B cell (primary cell): ENCODE measurements around the gene FABP6. TPM values are rescaled to one million over a fixed set of nuclear protein-coding genes. Genes with fewer than 3 reads are reported as not detected.

ENCODE experiments used
- ATAC-seq: fragments of 200-7000 bp; cut with Tn5 transposase; one replicate; pipeline ENCODE4 v1.10.0; 2021; ENCODE audit warnings: low read depth, mild to moderate bottlenecking, moderate number of reproducible peaks, moderate library complexity
- CTCF ChIA-PET: fragments of 350-600 bp; sonication (Branson Sonifier 250); formaldehyde crosslinking; loops from one replicate; lab custom pipeline; 2021; ENCODE audit warnings: antibody characterized with exemption, inconsistent platforms; lab: Charles Lee
- POLR2A ChIA-PET: fragments of 350-600 bp; sonication (Branson Sonifier 250); formaldehyde crosslinking; loops from one replicate; lab custom pipeline; 2021; ENCODE audit warnings: antibody characterized with exemption; lab: Charles Lee
- DNase-seq: peaks from one replicate; pipeline ENCODE4 v3.0.0; 2013
- H2AFZ ChIP-seq: 2 replicates; pipeline ENCODE4 v1.6.1; 2012; ENCODE audit warnings: mild to moderate bottlenecking, low read depth, low read length; ENCODE audit not compliant: insufficient read depth, poor library complexity, severe bottlenecking
- H3K27ac ChIP-seq, 2 donors: 1 replicate in 1 of 2; 2 replicates in 1 of 2; pipeline ENCODE4 v1.5.1; 2012 to 2013; ENCODE audit warnings: low read length in 2 of 2, mild to moderate bottlenecking in 2 of 2, moderate library complexity in 1 of 2
- H3K27me3 ChIP-seq, 4 experiments: fragments of 200-600 bp in 1 of 4; sonication (generic) in 1 of 4; replicated peaks in 1 of 4; 1 replicate in 2 of 4; 2 replicates in 2 of 4; pipeline versions ENCODE4 v1.6.1 to v1.7.0; 2013 to 2016; ENCODE audit warnings: low read length in 3 of 4, mild to moderate bottlenecking in 2 of 4, mixed read lengths in 1 of 4, moderate library complexity in 1 of 4; ENCODE audit not compliant: insufficient read depth in 4 of 4, control insufficient read depth in 3 of 4; ENCODE audit errors: control extremely low read depth in 1 of 4
- H3K36me3 ChIP-seq, 2 experiments: replicated peaks in 1 of 2; 1 replicate in 1 of 2; 2 replicates in 1 of 2; pipeline versions ENCODE4 v1.6.1 to v1.7.1; 2013; ENCODE audit warnings: low read length in 1 of 2; ENCODE audit not compliant: insufficient read depth in 2 of 2, control insufficient read depth in 1 of 2; ENCODE audit errors: control extremely low read depth in 1 of 2, extremely low read depth in 1 of 2
- H3K4me1 ChIP-seq, 2 donors: fragments of 200-600 bp in 1 of 2; sonication (generic) in 1 of 2; 1 replicate in 1 of 2; 2 replicates in 1 of 2; pipeline versions ENCODE4 v1.5.1 to v1.6.1; 2013 to 2017; ENCODE audit warnings: low read length in 2 of 2; ENCODE audit not compliant: control insufficient read depth in 2 of 2, insufficient read depth in 2 of 2
- H3K4me2 ChIP-seq: replicated peaks from 2 replicates; pipeline ENCODE3; 2012; ENCODE audit warnings: mild to moderate bottlenecking, low read depth, low read length; ENCODE audit not compliant: poor library complexity, severe bottlenecking
- H3K4me3 ChIP-seq, 5 experiments: fragments of 200-600 bp in 1 of 5; sonication (generic) in 1 of 5; 1 replicate in 3 of 5; 2 replicates in 2 of 5; pipeline versions ENCODE4 v1.5.1 to v1.7.0; 2011 to 2016; ENCODE audit warnings: low read length in 4 of 5, mild to moderate bottlenecking in 4 of 5, low read depth in 2 of 5, control low read depth in 1 of 5, moderate library complexity in 1 of 5; ENCODE audit not compliant: insufficient read depth in 1 of 5; ENCODE audit errors: control extremely low read depth in 1 of 5, extremely low read depth in 1 of 5
- H3K79me2 ChIP-seq: fragments of 200-600 bp; sonication (generic); one replicate; pipeline ENCODE4 v1.6.0; 2016; ENCODE audit warnings: low read length; ENCODE audit not compliant: control insufficient read depth, insufficient read depth
- H3K9ac ChIP-seq: fragments of 200-600 bp; sonication (generic); 2 replicates; pipeline ENCODE4 v1.6.1; 2017; ENCODE audit warnings: mild to moderate bottlenecking, low read length, moderate library complexity
- H3K9me3 ChIP-seq, 3 donors: one replicate each; pipeline versions ENCODE4 v1.6.1 to v1.7.1; 2013; ENCODE audit warnings: low read length in 2 of 3; ENCODE audit not compliant: control insufficient read depth in 2 of 3, insufficient read depth in 1 of 3; ENCODE audit errors: control extremely low read depth in 1 of 3
- H4K20me1 ChIP-seq: 2 replicates; pipeline ENCODE4 v1.6.0; 2012; ENCODE audit warnings: mild to moderate bottlenecking, low read length; ENCODE audit not compliant: insufficient read depth, control insufficient read depth, poor library complexity, severe bottlenecking
- H3K27ac Mint-ChIP-seq: one replicate; pipeline ENCODE4 v1.8.0; 2021; ENCODE audit warnings: mixed read lengths
- H3K27me3 Mint-ChIP-seq: one replicate; pipeline ENCODE4 v1.8.0; 2021; ENCODE audit warnings: mixed read lengths
- H3K4me1 Mint-ChIP-seq: one replicate; pipeline ENCODE4 v1.8.0; 2021; ENCODE audit warnings: mixed read lengths
- H3K4me3 Mint-ChIP-seq: one replicate; pipeline ENCODE4 v1.8.0; 2021; ENCODE audit warnings: mixed read lengths
- H3K9me3 Mint-ChIP-seq: one replicate; pipeline ENCODE4 v1.8.0; 2022; ENCODE audit warnings: mixed read lengths; ENCODE audit not compliant: insufficient read depth
- CTCF ChIP-seq: fragments of 200-600 bp; IDR thresholded peaks from one replicate; pipeline ENCODE4 v1.8.0; 2022; ENCODE audit warnings: antibody characterized with exemption, mild to moderate bottlenecking
- EZH2 ChIP-seq: IDR thresholded peaks from 2 replicates; pipeline ENCODE4 v1.6.1; 2012; ENCODE audit warnings: borderline replicate concordance, low read depth, mild to moderate bottlenecking, moderate library complexity, low read length; ENCODE audit not compliant: insufficient read depth, poor library complexity, severe bottlenecking
- WGBS: methylation state at CpG from one replicate; pipeline ENCODE4 v1.1.5; 2013; ENCODE audit warnings: missing lambda C conversion rate; ENCODE audit not compliant: insufficient coverage; 5-methylcytosine and 5-hydroxymethylcytosine counted together
- intact Hi-C: fragments of 100-400 bp; cut with micrococcal nuclease; formaldehyde crosslinking; loops from one replicate; pipeline ENCODE4 v1.10.0; 2022
- polyA plus RNA-seq: library from polyadenylated mRNA; depleted of rRNA; stranded (reverse); fragments of >200 nt; gene quantifications from 2 replicates; pipeline ENCODE4 v1.2.3, GENCODE V29; 2012
- total RNA-seq, 2 donors: library from RNA; stranded (reverse); fragments of 120-200 nt in 1 of 2; gene quantifications; 1 replicate in 1 of 2; 2 replicates in 1 of 2; pipeline versions ENCODE4 v1.2.3 to v1.2.4, GENCODE V29; 2013 to 2022

The FABP6 gene
- total and polyA plus RNA-seq, 2 donors (not counting 1 experiment from before 2014, with no cell fraction given) = not detected

DNA sequence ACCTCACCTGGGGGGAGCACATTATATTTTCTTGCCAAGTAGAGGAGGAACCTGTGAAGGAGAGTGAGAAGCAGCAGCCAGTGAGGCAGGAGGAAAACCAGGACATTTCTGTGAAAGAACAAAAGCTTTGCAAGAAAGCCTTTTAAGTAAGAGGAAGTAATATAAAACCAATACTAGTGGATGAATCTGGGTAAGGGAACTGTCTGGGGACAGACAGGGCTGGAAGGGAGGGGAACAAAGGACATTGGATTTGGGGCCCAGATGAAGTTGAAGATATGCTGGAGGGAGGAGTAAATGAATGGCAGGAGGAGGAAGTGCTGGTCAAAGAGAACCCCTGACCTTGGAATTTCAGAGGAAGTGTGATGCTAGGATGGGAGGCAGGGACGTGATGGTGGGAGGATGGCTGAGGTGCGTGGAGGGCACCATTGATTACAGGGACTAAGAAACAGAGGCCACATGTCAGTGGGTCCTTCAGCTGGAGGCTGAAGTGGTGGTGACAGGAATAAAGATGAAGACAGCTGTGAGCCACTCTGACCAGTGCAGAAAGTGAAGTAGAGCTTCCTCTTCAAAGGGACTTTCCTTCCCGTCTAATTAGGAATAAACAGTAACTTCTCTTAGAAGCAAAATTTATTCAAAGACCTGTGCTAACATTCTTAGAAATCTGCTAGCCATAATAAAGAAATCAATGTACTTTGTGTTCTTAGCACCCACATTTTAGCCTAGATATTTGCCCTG is 43.5 kb upstream of the FABP6 start:
- ChIA-PET POLR2A (no interaction called here), CTCF (interaction anchor here (0.7 kb wide), 1 partner anchor 13 kb away, joined by 3 read pairs; no protein-coding TSS in a partner anchor)
- no peak overlapping the region for H3K4me3 ChIP-seq
- H2AFZ ChIP-seq = no peak overlapping the region
- no peaks in the 10 kb centered on the region for H3K36me3 ChIP-seq
- peaks cover 0 to 11% (median 0%) of the 10 kb centered on the region in 4 experiments for H3K27me3 ChIP-seq
- peak overlapping the region; percentile 3 for H3K4me3 Mint-ChIP-seq
- H3K9me3 ChIP-seq = peaks cover 0 to 5% (median 0%) of the 10 kb centered on the region in 3 donors
- ATAC-seq = no peak
- peaks cover 10 to 13% of the 10 kb centered on the region in 2 donors for H3K4me1 ChIP-seq
- H3K27ac ChIP-seq = no peak overlapping the region
- peaks cover 17% of the 10 kb centered on the region for H3K27me3 Mint-ChIP-seq
- 55% methylated on average over 2 of the region's 3 CpGs for WGBS
- no peak overlapping the region for H3K4me2 ChIP-seq
- TF ChIP-seq CTCF (no peak), EZH2 (no peak)
- peaks cover 16% of the 10 kb centered on the region for H3K4me1 Mint-ChIP-seq
- DNase-seq = no peak
- H3K27ac Mint-ChIP-seq = no peak overlapping the region
- no peaks in the 10 kb centered on the region for H4K20me1 ChIP-seq
- H3K79me2 ChIP-seq = no peaks in the 10 kb centered on the region
- intact Hi-C loops = no loop called here
- H3K9me3 Mint-ChIP-seq = peaks cover 5% of the 10 kb centered on the region
- H3K9ac ChIP-seq = no peak overlapping the region

GRCh38 chr5:160186480-160186879 is 42.8 kb upstream of the FABP6 start:
- TF ChIP-seq EZH2 = no peak
- no peak for TF ChIP-seq CTCF
- peaks cover 16% of the 10 kb centered on the region for H3K4me1 Mint-ChIP-seq

More at GRCh38 chr5:160186480-160186879, 42.8 kb upstream of the FABP6 start:
- peaks cover 17% of the 10 kb centered on the region for H3K27me3 Mint-ChIP-seq
- Histone ChIP-seq H3K27me3 (peaks cover 0 to 8% (median 0%) of the 10 kb centered on the region in 4 experiments), H3K79me2 (no peaks in the 10 kb centered on the region), H3K4me3 (no peak overlapping the region), H4K20me1 (no peaks in the 10 kb centered on the region), H3K27ac (no peak overlapping the region), H3K9ac (no peak overlapping the region), H3K36me3 (no peaks in the 10 kb centered on the region), H3K4me2 (no peak overlapping the region), H3K9me3 (peaks cover 0 to 5% (median 0%) of the 10 kb centered on the region in 3 donors), H2AFZ (no peak overlapping the region), H3K4me1 (peaks cover 10 to 13% of the 10 kb centered on the region in 2 donors)
- WGBS = 90% methylated on average over 5 of the region's 5 CpGs
- no peak for DNase-seq
- no peak for ATAC-seq
- intact Hi-C loops = no loop called here
- no peak overlapping the region for H3K4me3 Mint-ChIP-seq
- no peak overlapping the region for H3K27ac Mint-ChIP-seq
- ChIA-PET POLR2A (no interaction called here), CTCF (interaction anchor here (0.9 kb wide), 1 partner anchor 12 kb away, joined by 3 read pairs; no protein-coding TSS in a partner anchor)
- H3K9me3 Mint-ChIP-seq = peaks cover 5% of the 10 kb centered on the region
